HG02884 (cell line): ENCODE results near the gene SUDS3.

Experiments used
- ATAC-seq: cut with Tn5 transposase; IDR thresholded peaks from one replicate; pipeline ENCODE4 v1.9.1; 2021; ENCODE audit warnings: mild to moderate bottlenecking, moderate library complexity; ENCODE audit not compliant: unreplicated experiment

The SUDS3 gene

DNA sequence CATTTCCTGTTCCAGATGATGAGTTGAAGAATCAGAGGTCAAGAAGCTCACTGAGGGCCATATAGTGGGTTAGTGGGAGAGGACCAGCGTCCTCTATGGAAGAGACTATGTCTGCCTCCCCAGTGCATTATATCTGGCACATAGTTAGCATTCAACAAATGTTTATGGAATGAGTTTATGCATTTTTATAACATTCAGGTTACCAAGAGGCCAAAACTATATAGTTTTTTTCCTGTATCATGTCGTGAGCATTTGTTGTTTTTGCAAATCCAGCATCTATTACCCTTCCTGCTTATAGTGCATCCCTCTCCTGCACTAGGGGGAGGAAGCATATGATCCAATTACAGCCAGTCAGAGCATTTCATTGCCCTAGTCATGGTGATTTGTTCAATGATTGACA, 60.6 kb downstream of the SUDS3 start:
- no peak for ATAC-seq

- no peak for ATAC-seq
Observed at GRCh38 chr12:118439068-118439467, 62.7 kb downstream of the SUDS3 start.

GRCh38 chr12:118446247-118446646, 69.9 kb downstream of the SUDS3 start:
- no peak for ATAC-seq

- ATAC-seq = no peak
Observed at GRCh38 chr12:118447181-118447580, 70.8 kb downstream of the SUDS3 start.

GRCh38 chr12:118448341-118448740, 72.0 kb downstream of the SUDS3 start:
- no peak for ATAC-seq

DNA sequence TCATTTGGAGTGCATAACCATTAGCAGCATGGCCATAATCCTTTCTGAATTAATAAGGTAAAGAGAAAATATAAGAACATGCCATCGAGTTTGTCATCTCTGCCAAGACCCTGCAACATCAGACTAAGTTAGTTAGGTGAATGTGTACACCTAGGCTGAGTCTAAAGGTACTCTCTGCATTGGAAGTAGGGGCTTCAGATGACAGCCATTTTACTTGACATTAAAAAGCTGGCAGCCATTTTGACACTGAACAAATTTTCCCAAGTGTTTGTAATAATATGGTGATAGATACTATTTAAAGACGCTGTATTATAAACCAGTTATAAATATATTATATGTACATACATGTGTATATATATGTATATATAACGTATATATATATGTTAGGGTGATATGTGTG, 79.0 kb downstream of the SUDS3 start:
- ATAC-seq = no peak

GRCh38 chr12:118456741-118457140, 80.4 kb downstream of the SUDS3 start:
- ATAC-seq = no peak

DNA sequence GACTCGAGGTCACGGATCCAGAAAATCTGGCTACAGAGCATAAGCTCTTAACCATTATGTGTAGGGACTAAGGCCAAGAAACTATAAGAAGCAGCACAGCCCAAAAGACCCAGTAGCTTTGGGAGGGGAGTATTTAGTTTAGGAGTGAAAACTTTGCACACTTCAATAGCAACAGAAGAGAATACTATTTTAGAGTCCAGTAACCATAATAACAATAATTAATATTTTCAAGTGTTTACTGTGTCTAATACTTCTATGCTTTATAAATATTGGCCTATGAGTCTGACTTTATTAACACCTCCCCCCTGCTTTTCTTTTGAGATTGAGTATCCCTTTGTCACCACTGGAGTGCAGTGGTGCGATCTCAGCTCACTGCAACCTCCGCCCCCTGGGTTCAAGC, 82.8 kb downstream of the SUDS3 start:
- ATAC-seq = no peak

- no peak for ATAC-seq
Observed at GRCh38 chr12:118463677-118464076, 87.3 kb downstream of the SUDS3 start.

DNA sequence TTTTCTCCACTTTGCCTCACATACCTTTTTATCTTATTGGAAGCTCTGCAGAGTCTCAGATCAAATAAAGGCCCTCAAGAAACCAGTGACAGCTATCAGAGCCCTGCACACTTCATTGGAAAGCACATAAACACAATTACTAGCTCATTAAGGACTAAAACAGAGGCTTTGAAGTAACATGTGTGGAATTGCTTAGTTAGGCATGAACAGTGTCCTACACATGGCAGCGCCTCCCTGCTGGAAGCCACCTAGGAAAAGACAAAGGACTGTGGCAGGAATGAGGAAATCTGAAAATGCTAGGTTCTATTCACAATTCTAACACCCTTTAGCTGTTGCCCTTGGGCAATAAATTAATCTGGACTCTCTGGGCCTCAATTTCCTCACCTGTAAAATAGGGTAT, 89.4 kb downstream of the SUDS3 start:
- no peak for ATAC-seq
